B cell (primary cell): ENCODE measurements around the gene TBC1D10A. TPM values are rescaled to one million over a fixed set of nuclear protein-coding genes. Genes with fewer than 3 reads are reported as not detected.

Experiments used
- ATAC-seq: fragments of 200-7000 bp; cut with Tn5 transposase; one replicate; pipeline ENCODE4 v1.10.0; 2021; ENCODE audit warnings: low read depth, mild to moderate bottlenecking, moderate number of reproducible peaks, moderate library complexity
- CTCF ChIA-PET: fragments of 350-600 bp; sonication (Branson Sonifier 250); formaldehyde crosslinking; loops from one replicate; lab custom pipeline; 2021; ENCODE audit warnings: antibody characterized with exemption, inconsistent platforms; lab: Charles Lee
- POLR2A ChIA-PET: fragments of 350-600 bp; sonication (Branson Sonifier 250); formaldehyde crosslinking; loops from one replicate; lab custom pipeline; 2021; ENCODE audit warnings: antibody characterized with exemption; lab: Charles Lee
- DNase-seq: peaks from one replicate; pipeline ENCODE4 v3.0.0; 2013
- H2AFZ ChIP-seq: 2 replicates; pipeline ENCODE4 v1.6.1; 2012; ENCODE audit warnings: mild to moderate bottlenecking, low read depth, low read length; ENCODE audit not compliant: insufficient read depth, poor library complexity, severe bottlenecking
- H3K27ac ChIP-seq, 2 donors: 1 replicate in 1 of 2; 2 replicates in 1 of 2; pipeline ENCODE4 v1.5.1; 2012 to 2013; ENCODE audit warnings: low read length in 2 of 2, mild to moderate bottlenecking in 2 of 2, moderate library complexity in 1 of 2
- H3K27me3 ChIP-seq, 4 experiments: fragments of 200-600 bp in 1 of 4; sonication (generic) in 1 of 4; replicated peaks in 1 of 4; 1 replicate in 2 of 4; 2 replicates in 2 of 4; pipeline versions ENCODE4 v1.6.1 to v1.7.0; 2013 to 2016; ENCODE audit warnings: low read length in 3 of 4, mild to moderate bottlenecking in 2 of 4, mixed read lengths in 1 of 4, moderate library complexity in 1 of 4; ENCODE audit not compliant: insufficient read depth in 4 of 4, control insufficient read depth in 3 of 4; ENCODE audit errors: control extremely low read depth in 1 of 4
- H3K36me3 ChIP-seq, 2 experiments: replicated peaks in 1 of 2; 1 replicate in 1 of 2; 2 replicates in 1 of 2; pipeline versions ENCODE4 v1.6.1 to v1.7.1; 2013; ENCODE audit warnings: low read length in 1 of 2; ENCODE audit not compliant: insufficient read depth in 2 of 2, control insufficient read depth in 1 of 2; ENCODE audit errors: control extremely low read depth in 1 of 2, extremely low read depth in 1 of 2
- H3K4me1 ChIP-seq, 2 donors: fragments of 200-600 bp in 1 of 2; sonication (generic) in 1 of 2; 1 replicate in 1 of 2; 2 replicates in 1 of 2; pipeline versions ENCODE4 v1.5.1 to v1.6.1; 2013 to 2017; ENCODE audit warnings: low read length in 2 of 2; ENCODE audit not compliant: control insufficient read depth in 2 of 2, insufficient read depth in 2 of 2
- H3K4me2 ChIP-seq: replicated peaks from 2 replicates; pipeline ENCODE3; 2012; ENCODE audit warnings: mild to moderate bottlenecking, low read depth, low read length; ENCODE audit not compliant: poor library complexity, severe bottlenecking
- H3K4me3 ChIP-seq, 5 experiments: fragments of 200-600 bp in 1 of 5; sonication (generic) in 1 of 5; 1 replicate in 3 of 5; 2 replicates in 2 of 5; pipeline versions ENCODE4 v1.5.1 to v1.7.0; 2011 to 2016; ENCODE audit warnings: low read length in 4 of 5, mild to moderate bottlenecking in 4 of 5, low read depth in 2 of 5, control low read depth in 1 of 5, moderate library complexity in 1 of 5; ENCODE audit not compliant: insufficient read depth in 1 of 5; ENCODE audit errors: control extremely low read depth in 1 of 5, extremely low read depth in 1 of 5
- H3K79me2 ChIP-seq: fragments of 200-600 bp; sonication (generic); one replicate; pipeline ENCODE4 v1.6.0; 2016; ENCODE audit warnings: low read length; ENCODE audit not compliant: control insufficient read depth, insufficient read depth
- H3K9ac ChIP-seq: fragments of 200-600 bp; sonication (generic); 2 replicates; pipeline ENCODE4 v1.6.1; 2017; ENCODE audit warnings: mild to moderate bottlenecking, low read length, moderate library complexity
- H3K9me3 ChIP-seq, 3 donors: one replicate each; pipeline versions ENCODE4 v1.6.1 to v1.7.1; 2013; ENCODE audit warnings: low read length in 2 of 3; ENCODE audit not compliant: control insufficient read depth in 2 of 3, insufficient read depth in 1 of 3; ENCODE audit errors: control extremely low read depth in 1 of 3
- H4K20me1 ChIP-seq: 2 replicates; pipeline ENCODE4 v1.6.0; 2012; ENCODE audit warnings: mild to moderate bottlenecking, low read length; ENCODE audit not compliant: insufficient read depth, control insufficient read depth, poor library complexity, severe bottlenecking
- H3K27ac Mint-ChIP-seq: one replicate; pipeline ENCODE4 v1.8.0; 2021; ENCODE audit warnings: mixed read lengths
- H3K27me3 Mint-ChIP-seq: one replicate; pipeline ENCODE4 v1.8.0; 2021; ENCODE audit warnings: mixed read lengths
- H3K4me1 Mint-ChIP-seq: one replicate; pipeline ENCODE4 v1.8.0; 2021; ENCODE audit warnings: mixed read lengths
- H3K4me3 Mint-ChIP-seq: one replicate; pipeline ENCODE4 v1.8.0; 2021; ENCODE audit warnings: mixed read lengths
- H3K9me3 Mint-ChIP-seq: one replicate; pipeline ENCODE4 v1.8.0; 2022; ENCODE audit warnings: mixed read lengths; ENCODE audit not compliant: insufficient read depth
- CTCF ChIP-seq: fragments of 200-600 bp; IDR thresholded peaks from one replicate; pipeline ENCODE4 v1.8.0; 2022; ENCODE audit warnings: antibody characterized with exemption, mild to moderate bottlenecking
- EZH2 ChIP-seq: IDR thresholded peaks from 2 replicates; pipeline ENCODE4 v1.6.1; 2012; ENCODE audit warnings: borderline replicate concordance, low read depth, mild to moderate bottlenecking, moderate library complexity, low read length; ENCODE audit not compliant: insufficient read depth, poor library complexity, severe bottlenecking
- WGBS: methylation state at CpG from one replicate; pipeline ENCODE4 v1.1.5; 2013; ENCODE audit warnings: missing lambda C conversion rate; ENCODE audit not compliant: insufficient coverage; 5-methylcytosine and 5-hydroxymethylcytosine counted together
- intact Hi-C: fragments of 100-400 bp; cut with micrococcal nuclease; formaldehyde crosslinking; loops from one replicate; pipeline ENCODE4 v1.10.0; 2022
- polyA plus RNA-seq: library from polyadenylated mRNA; depleted of rRNA; stranded (reverse); fragments of >200 nt; gene quantifications from 2 replicates; pipeline ENCODE4 v1.2.3, GENCODE V29; 2012
- total RNA-seq, 2 donors: library from RNA; stranded (reverse); fragments of 120-200 nt in 1 of 2; gene quantifications; 1 replicate in 1 of 2; 2 replicates in 1 of 2; pipeline versions ENCODE4 v1.2.3 to v1.2.4, GENCODE V29; 2013 to 2022

TBC1D10A gene
- total and polyA plus RNA-seq, 2 donors (not counting 1 experiment from before 2014, with no cell fraction given) = 45.2 to 58.4 TPM

- no peak for TF ChIP-seq CTCF
- no peak for TF ChIP-seq EZH2
- peak overlapping the region in 1 of 5 experiments; percentile 37 for H3K4me3 ChIP-seq
- H3K4me2 ChIP-seq = peak overlapping the region; percentile 83
- peaks cover 41% of the 10 kb centered on the region for H3K79me2 ChIP-seq
- peak overlapping the region; percentile 80 for H3K4me3 Mint-ChIP-seq
- H3K27me3 ChIP-seq = no peaks in the 10 kb centered on the region
- no peaks in the 10 kb centered on the region for H3K9me3 ChIP-seq
- no peak for DNase-seq
- no peaks in the 10 kb centered on the region for H3K9me3 Mint-ChIP-seq
- WGBS = 79% methylated on average over 2 of the region's 5 CpGs
- ATAC-seq = no peak
- H4K20me1 ChIP-seq = peaks cover 2% of the 10 kb centered on the region
- ChIA-PET CTCF (interaction anchor here (1.1 to 19.2 kb wide), 4 partner anchors 13 to 86 kb away, joined by 4 to 229 read pairs (median 22); partner anchors contain the start of genes CASTOR1, RNF215 and TBC1D10A), POLR2A (interaction anchor here (1.8 to 8.1 kb wide), 3 partner anchors 12 to 54 kb away, joined by 6 to 56 read pairs (median 22); partner anchors contain the start of genes CASTOR1, CCDC157, SF3A1 and TBC1D10A)
- no peaks in the 10 kb centered on the region for H3K27me3 Mint-ChIP-seq
- peaks cover 4 to 34% of the 10 kb centered on the region in 2 experiments for H3K36me3 ChIP-seq
- peak overlapping the region; percentile 2 for H2AFZ ChIP-seq
- H3K9ac ChIP-seq = peak overlapping the region; percentile 49
- intact Hi-C loops = no loop called here
- peaks cover 76% of the 10 kb centered on the region in 2 donors for H3K4me1 ChIP-seq
- H3K27ac ChIP-seq = peak overlapping the region; percentile 73 to 86
- peak overlapping the region; percentile 89 for H3K27ac Mint-ChIP-seq
- H3K4me1 Mint-ChIP-seq = peaks cover 80% of the 10 kb centered on the region
Observed at GRCh38 chr22:30302810-30303138, 24.0 kb downstream of the TBC1D10A start.
